Skeletal muscle tissue (tissue), 4 donors: ENCODE results near the gene EIF4E3. TPM values are rescaled to one million over a fixed set of nuclear protein-coding genes. Genes with fewer than 3 reads are reported as not detected.
A peak's percentile ranks its signal among the peaks of the same experiment; 100 is the strongest.

Source experiments
- H3K27ac ChIP-seq: one replicate; pipeline ENCODE4 v1.7.0; 2013; ENCODE audit warnings: mild to moderate bottlenecking, low read depth, low read length, inconsistent platforms
- H3K27me3 ChIP-seq, 3 donors: one replicate each; pipeline ENCODE4 v1.7.0; 2013; ENCODE audit warnings: low read length in 3 of 3; ENCODE audit not compliant: control insufficient read depth in 3 of 3, insufficient read depth in 3 of 3
- H3K36me3 ChIP-seq, 3 donors: one replicate each; pipeline ENCODE4 v1.7.0; 2013; ENCODE audit warnings: low read length in 3 of 3; ENCODE audit not compliant: control insufficient read depth in 3 of 3, insufficient read depth in 3 of 3
- H3K4me1 ChIP-seq, 3 donors: one replicate each; pipeline ENCODE4 v1.7.0; 2013; ENCODE audit warnings: low read length in 3 of 3, mild to moderate bottlenecking in 3 of 3; ENCODE audit not compliant: control insufficient read depth in 3 of 3, insufficient read depth in 3 of 3
- H3K4me3 ChIP-seq, 3 donors: one replicate each; pipeline ENCODE4 v1.7.0; 2013; ENCODE audit warnings: low read length in 3 of 3
- H3K9ac ChIP-seq, 3 donors: one replicate each; pipeline ENCODE4 v1.7.0; 2013; ENCODE audit warnings: low read length in 3 of 3, mild to moderate bottlenecking in 3 of 3, moderate library complexity in 2 of 3, low read depth in 1 of 3
- H3K9me3 ChIP-seq, 3 donors: one replicate each; pipeline ENCODE4 v1.7.0; 2013; ENCODE audit warnings: low read length in 3 of 3; ENCODE audit not compliant: control insufficient read depth in 3 of 3
- total RNA-seq: library from RNA; depleted of rRNA; stranded (reverse); fragments of >200 nt; gene quantifications from one replicate; pipeline ENCODE4 v1.2.3, GENCODE V29; 2014
- donor health status: Osteomylitis.

The EIF4E3 gene
- total RNA-seq, 1 donor from 2014 or later: 2.6 TPM

DNA sequence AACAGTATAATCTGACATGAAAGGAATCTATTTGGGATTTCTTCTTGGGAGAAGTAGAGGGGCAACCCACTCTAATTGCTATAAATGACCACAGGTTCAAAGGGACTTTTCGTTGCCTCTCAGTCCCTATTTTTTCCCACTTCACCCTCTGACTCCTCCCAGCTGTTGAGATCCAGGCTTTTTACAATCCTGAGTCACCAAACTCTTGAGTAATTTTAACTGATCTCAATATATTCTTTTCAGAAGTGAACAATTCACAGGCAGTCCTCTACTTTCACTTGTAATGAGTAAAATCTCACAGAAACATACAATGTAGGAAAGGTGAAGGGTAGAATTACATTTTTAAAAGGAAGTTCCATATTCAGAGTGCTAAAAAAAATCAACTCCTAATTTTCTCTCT is 44.6 kb downstream of the EIF4E3 start:
- Histone ChIP-seq H3K9ac (no peak overlapping the region), H3K9me3 (no peaks in the 10 kb centered on the region), H3K4me3 (no peak overlapping the region), H3K27me3 (no peaks in the 10 kb centered on the region), H3K4me1 (no peaks in the 10 kb centered on the region), H3K36me3 (no peaks in the 10 kb centered on the region), H3K27ac (no peak overlapping the region)

DNA sequence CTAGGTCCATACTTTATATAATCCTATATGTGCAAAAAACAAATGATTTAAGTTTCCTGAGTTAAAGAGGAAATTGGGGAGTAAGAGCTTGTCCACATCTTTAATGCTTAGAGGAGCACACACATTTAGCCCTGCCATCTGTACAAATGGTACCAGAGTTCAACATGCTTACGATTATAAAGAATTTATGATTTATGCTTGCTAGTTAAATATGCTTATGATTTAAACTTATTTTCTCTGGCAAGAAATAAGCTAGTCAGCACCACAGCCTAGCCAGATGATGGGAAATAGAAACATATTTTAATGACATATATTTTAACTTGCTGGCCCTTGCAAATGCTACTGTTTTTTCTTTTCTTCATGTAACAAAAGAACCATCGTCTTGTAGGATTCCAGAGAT is 48.3 kb downstream of the EIF4E3 start:
- Histone ChIP-seq H3K27ac (no peak overlapping the region), H3K4me3 (no peak overlapping the region), H3K9ac (no peak overlapping the region), H3K27me3 (no peaks in the 10 kb centered on the region), H3K9me3 (no peaks in the 10 kb centered on the region), H3K4me1 (no peaks in the 10 kb centered on the region), H3K36me3 (no peaks in the 10 kb centered on the region)

GRCh38 chr3:71673486-71673885 is 51.7 kb downstream of the EIF4E3 start:
- no peaks in the 10 kb centered on the region for H3K36me3 ChIP-seq
- H3K4me1 ChIP-seq: no peaks in the 10 kb centered on the region
- no peaks in the 10 kb centered on the region for H3K9me3 ChIP-seq
- H3K9ac ChIP-seq: no peak overlapping the region
- no peak overlapping the region for H3K27ac ChIP-seq
- no peak overlapping the region for H3K4me3 ChIP-seq
- no peaks in the 10 kb centered on the region for H3K27me3 ChIP-seq

GRCh38 chr3:71672807-71673206 is 52.4 kb downstream of the EIF4E3 start:
- Histone ChIP-seq H3K36me3 (no peaks in the 10 kb centered on the region), H3K4me1 (no peaks in the 10 kb centered on the region), H3K27ac (no peak overlapping the region), H3K4me3 (no peak overlapping the region), H3K9ac (no peak overlapping the region), H3K9me3 (no peaks in the 10 kb centered on the region), H3K27me3 (no peaks in the 10 kb centered on the region)

DNA sequence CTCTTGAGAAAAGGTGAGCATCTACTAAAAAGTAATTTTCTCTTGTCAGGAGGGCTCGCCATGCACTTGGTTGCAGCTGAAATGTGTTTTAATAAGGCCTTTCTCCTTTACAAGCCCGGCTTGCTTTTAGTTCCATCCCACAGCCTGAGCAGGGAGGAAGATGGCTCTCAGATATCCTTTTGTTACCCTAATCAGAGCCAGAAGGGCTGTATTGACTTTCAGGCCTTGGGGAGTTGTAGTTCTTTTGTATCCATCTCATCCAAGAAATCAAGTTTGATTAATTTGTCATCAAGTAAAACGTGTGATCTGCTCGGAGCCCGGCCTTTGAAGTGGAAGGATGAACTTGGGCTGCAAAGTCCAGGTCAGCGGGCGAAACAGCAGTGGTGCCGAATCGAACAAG is 52.9 kb downstream of the EIF4E3 start:
- Histone ChIP-seq H3K9me3 (no peaks in the 10 kb centered on the region), H3K27me3 (no peaks in the 10 kb centered on the region), H3K36me3 (no peaks in the 10 kb centered on the region), H3K4me1 (no peaks in the 10 kb centered on the region), H3K9ac (no peak overlapping the region), H3K4me3 (no peak overlapping the region), H3K27ac (no peak overlapping the region)

GRCh38 chr3:71671216-71671845 is 53.9 kb downstream of the EIF4E3 start:
- no peaks in the 10 kb centered on the region for H3K9me3 ChIP-seq
- no peak overlapping the region for H3K4me3 ChIP-seq
- H3K27me3 ChIP-seq: no peaks in the 10 kb centered on the region
- H3K4me1 ChIP-seq: no peaks in the 10 kb centered on the region
- no peaks in the 10 kb centered on the region for H3K36me3 ChIP-seq
- no peak overlapping the region for H3K9ac ChIP-seq
- H3K27ac ChIP-seq: no peak overlapping the region

GRCh38 chr3:71662568-71662967 is 62.6 kb downstream of the EIF4E3 start:
- H3K9ac ChIP-seq: no peak overlapping the region
- no peak overlapping the region for H3K4me3 ChIP-seq
- H3K4me1 ChIP-seq: peaks cover 7 to 10% (median 9%) of the 10 kb centered on the region in 3 donors
- H3K36me3 ChIP-seq: no peaks in the 10 kb centered on the region
- no peaks in the 10 kb centered on the region for H3K9me3 ChIP-seq
- H3K27ac ChIP-seq: no peak overlapping the region
- no peaks in the 10 kb centered on the region for H3K27me3 ChIP-seq

DNA sequence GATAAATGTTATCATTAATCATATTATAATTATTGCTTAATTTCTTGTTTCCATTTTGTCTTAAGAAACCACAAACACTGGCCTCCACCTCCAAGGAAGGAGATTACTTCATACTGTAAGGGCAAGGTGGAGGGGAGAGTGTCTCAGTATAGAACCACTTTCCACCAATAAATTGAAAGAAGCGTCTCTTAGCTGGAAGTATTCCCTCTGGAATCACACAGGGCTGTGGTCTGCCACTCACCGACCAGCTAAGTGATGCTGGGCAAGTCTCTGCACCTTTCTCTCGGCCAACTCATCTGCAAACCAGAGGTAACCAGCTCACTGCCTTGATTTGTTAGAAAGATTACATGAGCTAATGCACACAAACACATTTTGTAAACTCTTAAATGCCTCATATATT is 63.1 kb downstream of the EIF4E3 start:
- Histone ChIP-seq H3K36me3 (no peaks in the 10 kb centered on the region), H3K4me1 (peaks cover 7 to 10% (median 10%) of the 10 kb centered on the region in 3 donors), H3K27ac (no peak overlapping the region), H3K9ac (no peak overlapping the region), H3K27me3 (no peaks in the 10 kb centered on the region), H3K4me3 (no peak overlapping the region), H3K9me3 (no peaks in the 10 kb centered on the region)

GRCh38 chr3:71659864-71660591 is 65.2 kb downstream of the EIF4E3 start:
- Histone ChIP-seq H3K27me3 (no peaks in the 10 kb centered on the region), H3K4me3 (no peak overlapping the region), H3K9ac (no peak overlapping the region), H3K36me3 (no peaks in the 10 kb centered on the region), H3K4me1 (peaks cover 7 to 10% (median 10%) of the 10 kb centered on the region in 3 donors), H3K27ac (no peak overlapping the region), H3K9me3 (no peaks in the 10 kb centered on the region)

DNA sequence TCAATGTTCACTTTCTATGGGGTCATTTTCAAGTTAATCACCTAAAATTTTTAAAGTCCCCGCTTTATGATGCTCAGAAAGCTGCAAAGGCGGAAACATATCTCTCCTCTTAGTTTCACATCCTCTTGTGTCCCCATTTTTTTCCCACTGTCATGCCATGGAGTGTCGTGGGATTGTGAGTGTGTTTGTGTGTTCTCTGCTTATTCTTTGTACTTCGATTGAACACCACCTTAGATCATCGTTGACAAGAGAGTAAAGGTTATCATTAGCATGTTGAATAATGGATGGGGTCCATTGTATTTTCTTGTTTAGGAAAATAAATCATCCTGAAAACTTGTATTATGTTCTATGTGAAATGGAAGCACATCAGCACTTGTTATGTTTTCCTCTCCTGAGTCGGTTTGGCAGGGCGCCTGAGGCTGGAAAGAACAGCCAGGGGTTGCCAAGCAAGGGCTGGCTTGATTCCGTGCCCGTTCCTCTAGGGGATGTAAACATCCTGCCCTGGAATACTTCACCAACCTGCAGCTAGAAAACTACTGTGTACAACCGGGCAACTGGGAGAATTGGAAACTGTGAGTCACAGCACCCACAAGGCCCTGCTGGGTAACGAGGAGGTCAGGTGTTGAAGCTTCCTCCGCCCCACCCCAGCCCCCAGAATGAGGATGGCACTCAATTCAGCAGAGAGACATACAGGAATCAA is 67.2 kb downstream of the EIF4E3 start:
- no peaks in the 10 kb centered on the region for H3K27me3 ChIP-seq
- H3K9me3 ChIP-seq: no peaks in the 10 kb centered on the region
- no peaks in the 10 kb centered on the region for H3K36me3 ChIP-seq
- H3K27ac ChIP-seq: peak overlapping the region; percentile 20
- H3K9ac ChIP-seq: no peak overlapping the region
- no peak overlapping the region for H3K4me3 ChIP-seq
- H3K4me1 ChIP-seq: peaks cover 7 to 10% (median 10%) of the 10 kb centered on the region in 3 donors
